ENCODE measurements around the gene PANX1. TPM values are rescaled to one million over a fixed set of nuclear protein-coding genes. Genes with fewer than 3 reads are reported as not detected.

The PANX1 gene
- total RNA-seq, 1 donor, result 48.1 TPM

- no peaks in the 10 kb centered on the region for H3K79me2 ChIP-seq (ENCODE audit: insufficient read depth, low read length)
- no peak overlapping the region for H3K4me2 ChIP-seq (ENCODE audit: insufficient read depth, low read length)
- no peaks in the 10 kb centered on the region for H3K36me3 ChIP-seq (ENCODE audit: insufficient read depth, low read length)
- H3K27ac ChIP-seq (ENCODE audit: low read depth, low read length), result no peak overlapping the region
- DNase-seq (ENCODE audit: insufficient read length, low spot score, missing footprints), result peak; percentile 34
- H3K27me3 ChIP-seq (ENCODE audit: insufficient read depth, low read length), result no peaks in the 10 kb centered on the region
- no peaks in the 10 kb centered on the region for H3K4me1 ChIP-seq (ENCODE audit: insufficient read depth, low read length)
- H3K9me3 ChIP-seq (ENCODE audit: low read depth, low read length), result no peaks in the 10 kb centered on the region
- no peaks in the 10 kb centered on the region for H4K20me1 ChIP-seq (ENCODE audit: insufficient read depth, low read length)
- H3K4me3 ChIP-seq (ENCODE audit: insufficient read depth, low read length), result no peak overlapping the region
- no peak for TF ChIP-seq CTCF (IDR thresholded peaks at IDR 0.05; ENCODE audit: extremely low read depth, low read depth, low read length)
- H2AFZ ChIP-seq (ENCODE audit: low read length), result no peak overlapping the region
These were observed 70.8 kb downstream of the PANX1 start for GRCh38 chr11:94199136-94200130.

- Histone ChIP-seq H3K27ac (ENCODE audit: low read depth, low read length) (no peak overlapping the region), H3K36me3 (ENCODE audit: insufficient read depth, low read length) (no peaks in the 10 kb centered on the region), H3K4me1 (ENCODE audit: insufficient read depth, low read length) (no peaks in the 10 kb centered on the region), H3K4me2 (ENCODE audit: insufficient read depth, low read length) (no peak overlapping the region), H3K9me3 (ENCODE audit: low read depth, low read length) (no peaks in the 10 kb centered on the region), H3K27me3 (ENCODE audit: insufficient read depth, low read length) (no peaks in the 10 kb centered on the region), H4K20me1 (ENCODE audit: insufficient read depth, low read length) (no peaks in the 10 kb centered on the region), H3K79me2 (ENCODE audit: insufficient read depth, low read length) (no peaks in the 10 kb centered on the region), H3K4me3 (ENCODE audit: insufficient read depth, low read length) (no peak overlapping the region), H2AFZ (ENCODE audit: low read length) (peak overlapping the region; percentile 11)
- no peak for TF ChIP-seq CTCF (IDR thresholded peaks at IDR 0.05; ENCODE audit: extremely low read depth, low read depth, low read length)
- no peak for DNase-seq (ENCODE audit: insufficient read length, low spot score, missing footprints)
These were observed 72.4 kb downstream of the PANX1 start for GRCh38 chr11:94201004-94201465.

GRCh38 chr11:94203070-94203469 lies 74.4 kb downstream of the PANX1 start:
- H3K36me3 ChIP-seq (ENCODE audit: insufficient read depth, low read length), result no peaks in the 10 kb centered on the region

More at GRCh38 chr11:94203070-94203469, 74.4 kb downstream of the PANX1 start:
- Histone ChIP-seq H3K4me2 (ENCODE audit: insufficient read depth, low read length) (no peak overlapping the region), H3K79me2 (ENCODE audit: insufficient read depth, low read length) (no peaks in the 10 kb centered on the region), H2AFZ (ENCODE audit: low read length) (no peak overlapping the region), H3K4me3 (ENCODE audit: insufficient read depth, low read length) (no peak overlapping the region), H3K27ac (ENCODE audit: low read depth, low read length) (no peak overlapping the region), H4K20me1 (ENCODE audit: insufficient read depth, low read length) (no peaks in the 10 kb centered on the region), H3K9me3 (ENCODE audit: low read depth, low read length) (no peaks in the 10 kb centered on the region), H3K4me1 (ENCODE audit: insufficient read depth, low read length) (no peaks in the 10 kb centered on the region), H3K27me3 (ENCODE audit: insufficient read depth, low read length) (no peaks in the 10 kb centered on the region)
- no peak for TF ChIP-seq CTCF (IDR thresholded peaks at IDR 0.05; ENCODE audit: extremely low read depth, low read depth, low read length)
- no peak for DNase-seq (ENCODE audit: insufficient read length, low spot score, missing footprints)

All from osteoblast (primary cell).